Stimulated activated CD8-positive, alpha-beta memory T cell treated with anti-CD3 and anti-CD28 coated beads, Interleukin-4, amount 100 ng/mL, for 4 hours (primary cell): Measurements from ENCODE around the gene NAT9.

Experiments
- DNase-seq, 2 donors: peaks; one replicate each; pipeline ENCODE4 v3.0.0-alpha.2; 2020; ENCODE audit warnings: low read depth in 2 of 2, low spot score in 1 of 2

Gene NAT9

GRCh38 chr17:74763565-74764387 lies 12.4 kb downstream of the NAT9 start:
- DNase-seq, result no peak

GRCh38 chr17:74761931-74762330 lies 14.2 kb downstream of the NAT9 start:
- no peak for DNase-seq

DNA sequence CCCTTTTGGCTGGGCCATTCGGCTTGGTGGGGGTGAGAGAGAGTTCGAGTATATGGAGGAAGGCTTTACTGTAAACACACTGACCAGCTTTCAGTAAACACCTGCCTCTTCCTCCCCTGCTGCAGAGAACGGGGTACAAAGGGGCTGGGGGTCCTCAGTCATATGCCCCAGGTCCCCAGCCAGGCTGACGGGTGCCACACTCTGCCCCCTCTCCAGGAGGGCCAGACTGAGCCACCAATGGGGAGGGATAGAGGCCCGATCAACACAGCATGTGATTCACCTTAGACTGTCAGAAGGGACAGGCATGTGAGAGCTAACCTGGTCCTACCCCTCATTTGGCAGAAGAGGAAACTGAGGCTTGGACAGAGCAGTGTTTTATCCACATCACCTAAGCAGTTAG lies 14.7 kb downstream of the NAT9 start:
- no peak for DNase-seq

DNA sequence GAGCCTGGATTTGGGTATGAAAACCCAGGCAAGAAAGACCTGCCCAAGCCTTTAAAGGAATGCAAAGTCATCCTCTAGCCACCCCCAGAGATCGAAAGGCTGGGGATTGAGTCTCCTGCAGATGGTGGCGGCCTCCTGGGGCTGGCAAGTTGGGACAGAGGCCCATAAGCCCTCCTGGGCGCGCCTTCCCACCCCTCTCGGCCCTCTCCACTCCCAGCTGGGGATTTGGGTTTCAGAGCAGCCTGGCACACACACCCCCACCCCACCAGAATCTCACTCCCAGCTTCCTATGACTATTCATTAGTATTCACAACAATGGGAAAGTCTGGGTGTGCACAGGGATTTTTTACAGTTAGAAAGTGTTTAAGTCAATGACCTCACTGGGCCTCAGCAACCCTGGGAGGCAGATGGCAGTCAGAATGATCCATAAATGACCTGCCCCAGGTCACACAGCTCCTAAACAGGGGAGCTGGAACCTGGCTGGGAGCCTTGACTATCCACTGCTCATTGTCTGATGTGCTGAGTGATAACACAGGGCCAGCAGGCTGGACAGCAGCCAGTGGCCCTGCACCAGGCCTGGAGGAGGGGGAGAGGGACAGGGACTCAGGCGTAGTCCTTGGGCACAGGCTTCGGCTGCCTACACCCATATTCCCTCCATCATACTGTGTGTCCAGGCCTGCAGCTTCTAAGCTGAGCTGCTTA lies 15.6 kb downstream of the NAT9 start:
- DNase-seq, result no peak

DNA sequence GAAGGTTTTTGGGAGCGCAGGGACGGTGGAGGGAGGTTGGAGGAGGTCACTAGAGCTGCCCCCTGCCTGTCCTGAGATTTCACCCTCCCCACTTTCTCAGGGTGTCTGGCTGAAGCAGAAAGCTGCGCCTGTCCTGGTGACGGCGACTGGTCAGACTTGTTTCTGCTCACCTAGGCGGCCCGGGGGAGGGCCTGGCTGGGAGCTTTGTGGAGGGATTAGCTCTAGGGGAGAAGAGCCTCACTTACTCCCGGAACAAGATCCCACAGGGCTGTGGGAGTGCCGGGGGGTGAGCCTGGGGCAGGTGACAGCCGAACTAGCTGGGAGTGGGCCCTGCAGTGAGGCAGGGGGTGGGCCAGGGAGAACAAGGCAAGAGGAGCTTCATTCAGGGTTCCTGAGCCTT lies 16.2 kb downstream of the NAT9 start:
- DNase-seq, result no peak

- DNase-seq, result no peak
Observed at GRCh38 chr17:74759243-74759801, 16.8 kb downstream of the NAT9 start.

DNA sequence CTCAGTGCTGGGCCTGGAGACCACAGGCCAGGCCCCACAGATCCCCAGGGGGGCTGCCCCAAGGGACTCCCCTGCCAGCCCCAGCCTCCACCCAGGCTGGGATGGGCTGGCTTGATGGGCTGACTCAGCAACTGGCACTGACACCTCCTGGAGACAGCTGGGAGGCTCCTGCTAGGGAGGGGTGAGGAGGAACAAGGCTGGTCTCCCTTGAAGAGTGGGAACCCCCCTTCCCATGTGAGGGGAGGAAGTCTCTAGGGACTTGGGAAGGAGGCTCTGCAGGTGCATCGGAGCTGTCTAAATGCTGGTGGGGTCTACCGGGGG lies 17.3 kb downstream of the NAT9 start:
- no peak for DNase-seq

DNA sequence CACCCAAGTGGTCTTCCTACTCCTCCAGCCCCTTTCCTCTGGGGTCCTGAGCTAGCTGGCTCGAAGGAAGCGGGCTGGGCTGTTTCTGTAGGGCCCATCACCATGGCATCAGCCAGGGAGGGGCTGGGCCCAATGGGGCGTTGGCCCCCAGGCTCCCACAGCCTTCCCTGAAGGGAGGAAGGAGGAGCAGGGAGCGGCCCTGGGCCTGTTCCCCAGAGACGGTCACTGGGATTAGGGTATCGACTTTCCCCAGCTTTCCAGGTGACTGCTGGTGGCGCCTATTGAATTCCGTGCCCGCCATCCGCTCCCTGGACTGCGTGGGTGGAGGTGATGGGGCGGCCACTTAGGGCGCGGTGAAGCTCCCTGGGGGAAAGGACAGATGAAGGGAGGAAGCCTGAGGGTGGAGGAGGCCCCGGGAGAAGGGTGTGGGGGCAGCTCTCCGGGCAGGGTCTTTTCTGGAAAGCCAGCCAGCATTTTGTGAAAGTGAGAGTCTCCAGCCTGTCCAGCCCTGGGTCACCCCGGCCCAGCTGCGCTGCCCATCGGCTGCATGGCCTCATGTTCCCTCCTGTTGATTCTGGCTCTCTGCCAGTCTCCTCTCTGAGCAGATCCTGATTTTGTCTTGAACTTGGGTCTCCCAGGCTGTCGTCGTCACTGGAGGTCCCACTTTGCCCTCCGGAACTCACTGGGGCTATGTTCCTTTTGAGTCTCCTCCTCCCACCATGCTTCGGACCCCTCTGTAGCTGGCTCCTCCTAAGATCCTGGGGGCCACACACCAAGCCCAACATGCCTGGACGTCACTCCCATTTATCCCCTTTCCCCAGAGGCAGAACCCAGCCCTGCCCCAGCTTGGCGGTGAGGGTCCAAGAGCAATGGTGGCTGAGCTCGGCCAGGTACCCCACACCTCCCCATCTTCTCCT lies 18.0 kb downstream of the NAT9 start:
- no peak for DNase-seq

- no peak for DNase-seq
Observed at GRCh38 chr17:74757502-74757901, 18.6 kb downstream of the NAT9 start.

- DNase-seq, result no peak
Observed at GRCh38 chr17:74756891-74757290, 19.3 kb downstream of the NAT9 start.

GRCh38 chr17:74755533-74755932 lies 20.6 kb downstream of the NAT9 start:
- DNase-seq, result no peak

DNA sequence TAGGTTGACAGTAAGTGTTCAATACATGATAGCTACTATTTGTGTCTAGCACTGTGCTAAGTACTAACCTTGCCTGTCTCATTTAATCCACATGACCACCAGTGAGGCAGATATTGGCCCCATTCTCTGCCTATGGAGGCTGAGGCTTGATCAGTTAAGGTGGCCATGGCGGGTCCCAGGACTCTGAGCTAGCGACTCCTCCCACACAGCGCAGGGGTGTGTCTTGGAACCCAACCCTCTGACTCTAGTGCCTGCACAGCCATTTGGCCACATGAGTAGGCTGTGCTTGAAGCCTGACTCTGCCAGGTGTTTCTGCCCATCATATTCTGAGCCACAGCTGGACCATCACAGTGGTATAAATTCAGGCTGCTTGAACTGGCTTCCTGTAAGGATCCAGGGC lies 21.3 kb downstream of the NAT9 start:
- DNase-seq, result no peak

GRCh38 chr17:74752822-74753401 lies 23.2 kb downstream of the NAT9 start:
- DNase-seq, result no peak

DNA sequence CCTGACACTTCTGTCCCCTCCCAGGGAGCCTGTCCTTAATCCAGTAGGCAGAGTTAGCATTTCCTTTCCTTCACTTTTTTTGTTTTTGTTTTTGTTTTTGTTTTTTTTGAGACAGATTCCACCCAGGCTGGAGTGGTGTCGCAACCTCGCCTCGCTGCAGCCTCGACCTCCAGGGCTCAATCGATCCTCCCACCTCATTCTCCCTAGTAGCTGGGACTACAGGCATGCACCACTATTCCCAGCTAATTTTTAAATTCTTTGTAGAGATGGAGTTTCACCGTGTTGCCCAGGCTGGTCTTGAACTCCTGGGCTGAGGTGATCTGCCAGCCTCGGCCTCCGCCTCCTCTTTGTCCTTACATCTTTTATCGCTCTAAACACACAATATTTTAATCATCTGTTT lies 23.7 kb downstream of the NAT9 start:
- DNase-seq, result no peak

- no peak for DNase-seq
Observed at GRCh38 chr17:74750327-74751069, 25.6 kb downstream of the NAT9 start.

- no peak for DNase-seq
Observed at GRCh38 chr17:74750039-74750326, 26.2 kb downstream of the NAT9 start.

DNA sequence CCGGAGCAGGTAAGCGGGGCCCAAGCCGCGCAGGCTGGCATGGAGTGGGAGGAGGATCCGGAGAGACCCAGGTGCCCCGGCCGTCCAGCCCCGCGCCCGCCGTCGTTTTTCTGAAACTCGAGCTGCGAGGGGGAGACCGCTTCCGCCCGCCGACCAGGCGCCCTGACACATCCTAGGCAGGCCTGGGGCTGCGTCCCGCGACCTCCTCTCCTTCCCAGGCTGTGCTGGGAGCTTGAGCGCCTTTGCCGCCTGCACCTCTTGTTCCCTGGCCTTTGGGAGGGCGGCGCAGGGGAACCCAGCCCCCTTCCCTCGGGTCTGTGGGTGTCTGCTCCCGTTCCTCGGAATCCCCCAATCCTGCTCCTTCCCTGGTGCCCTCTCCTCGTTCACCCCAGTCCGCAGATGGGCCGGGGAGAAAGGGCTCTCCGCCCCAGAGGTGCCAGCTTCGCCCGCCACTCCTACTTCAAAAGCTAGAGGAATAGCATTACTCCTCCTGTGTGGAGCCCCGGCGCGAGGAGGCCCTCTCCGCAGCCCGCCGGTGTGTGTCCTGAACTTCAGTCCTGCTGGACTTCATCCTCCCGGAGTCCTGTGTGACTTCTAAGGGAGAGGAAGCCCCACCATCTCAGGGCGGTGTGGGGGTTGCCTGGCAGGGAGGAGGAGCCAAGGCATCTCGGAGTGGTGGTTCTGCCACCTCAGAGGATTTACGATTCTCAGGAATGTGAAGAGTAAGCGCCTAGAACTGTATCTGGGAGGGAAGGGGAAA lies 26.7 kb downstream of the NAT9 start:
- DNase-seq, result no peak

GRCh38 chr17:74748529-74749278 lies 27.4 kb downstream of the NAT9 start, which contains the start of gene NHERF1:
Gene NHERF1, plus strand, starts transcription at chr17:74748628. Its CDS starts 219 bp downstream, at chr17:74748847.
- peak; percentile 74 to 89 for DNase-seq

GRCh38 chr17:74748279-74748528 lies 27.9 kb downstream of the NAT9 start:
- DNase-seq, result no peak
